IPS-NIHi7 (cell line): ENCODE data around the gene CTXN2.
A peak's percentile ranks its signal among the peaks of the same experiment; 100 is the strongest.

Source experiments
- DNase-seq: peaks from one replicate; pipeline ENCODE4 v3.0.0; 2012; ENCODE audit warnings: mixed read lengths; ENCODE audit errors: extremely low spot score

CTXN2 gene

GRCh38 chr15:48191574-48192225, at the start of gene CTXN2:
Gene CTXN2, plus strand, starts transcription at chr15:48191665. Its CDS starts 9,636 bp downstream, at chr15:48201301.
- peak; percentile 24 for DNase-seq

GRCh38 chr15:48143856-48144255, 47.6 kb upstream of the CTXN2 start:
- DNase-seq: no peak

- no peak for DNase-seq
These were observed 46.6 kb upstream of the CTXN2 start for GRCh38 chr15:48144889-48145288.

- no peak for DNase-seq
These were observed 45.5 kb upstream of the CTXN2 start for GRCh38 chr15:48145923-48146322.

- no peak for DNase-seq
These were observed 44.1 kb upstream of the CTXN2 start for GRCh38 chr15:48147358-48147757.

- DNase-seq: no peak
These were observed 41.6 kb upstream of the CTXN2 start for GRCh38 chr15:48149858-48150257.

- DNase-seq: no peak
These were observed 37.9 kb upstream of the CTXN2 start for GRCh38 chr15:48153526-48153925.

GRCh38 chr15:48168616-48169015, 22.8 kb upstream of the CTXN2 start:
- DNase-seq: no peak

GRCh38 chr15:48170981-48171380, 20.5 kb upstream of the CTXN2 start:
- no peak for DNase-seq

- DNase-seq: no peak
These were observed 16.3 kb upstream of the CTXN2 start for GRCh38 chr15:48175126-48175525.

GRCh38 chr15:48176112-48176511, 15.4 kb upstream of the CTXN2 start:
- DNase-seq: no peak

GRCh38 chr15:48176957-48177356, 14.5 kb upstream of the CTXN2 start:
- no peak for DNase-seq

GRCh38 chr15:48177383-48177765, 14.1 kb upstream of the CTXN2 start:
- DNase-seq: no peak

GRCh38 chr15:48177766-48178647, 13.5 kb upstream of the CTXN2 start, which contains the start of gene MYEF2:
Gene MYEF2, minus strand, starts transcription at chr15:48178295. Its CDS starts 58 bp downstream, at chr15:48178237.
- DNase-seq: peak; percentile 88

GRCh38 chr15:48178648-48178931, 12.9 kb upstream of the CTXN2 start:
- no peak for DNase-seq

- no peak for DNase-seq
These were observed 8.7 kb upstream of the CTXN2 start for GRCh38 chr15:48182749-48183148.

- no peak for DNase-seq
These were observed 5.9 kb upstream of the CTXN2 start for GRCh38 chr15:48185529-48185928.

GRCh38 chr15:48186271-48186670, 5.2 kb upstream of the CTXN2 start:
- DNase-seq: no peak

GRCh38 chr15:48190932-48191573, 412 bp upstream of the CTXN2 start:
- DNase-seq: peak; percentile 79

GRCh38 chr15:48202068-48202467, 10.6 kb downstream of the CTXN2 start:
- DNase-seq: no peak

- DNase-seq: no peak
These were observed 14.5 kb downstream of the CTXN2 start, which contains the start of gene SLC12A1 for GRCh38 chr15:48205981-48206380. Gene SLC12A1, plus strand, starts transcription at chr15:48206302. Its CDS starts 1,418 bp downstream, at chr15:48207720.

- no peak for DNase-seq
These were observed 29.8 kb downstream of the CTXN2 start for GRCh38 chr15:48221261-48221660.

- DNase-seq: no peak
These were observed 30.4 kb downstream of the CTXN2 start for GRCh38 chr15:48221885-48222284.
